ENCODE measurements around the gene ACSL6. TPM values are rescaled to one million over a fixed set of nuclear protein-coding genes. Genes with fewer than 3 reads are reported as not detected.

Gene ACSL6
- polyA plus RNA-seq, 2 of the 4 experiments (the other 2 are of a cell fraction): 0.06 to 0.09 TPM

DNA sequence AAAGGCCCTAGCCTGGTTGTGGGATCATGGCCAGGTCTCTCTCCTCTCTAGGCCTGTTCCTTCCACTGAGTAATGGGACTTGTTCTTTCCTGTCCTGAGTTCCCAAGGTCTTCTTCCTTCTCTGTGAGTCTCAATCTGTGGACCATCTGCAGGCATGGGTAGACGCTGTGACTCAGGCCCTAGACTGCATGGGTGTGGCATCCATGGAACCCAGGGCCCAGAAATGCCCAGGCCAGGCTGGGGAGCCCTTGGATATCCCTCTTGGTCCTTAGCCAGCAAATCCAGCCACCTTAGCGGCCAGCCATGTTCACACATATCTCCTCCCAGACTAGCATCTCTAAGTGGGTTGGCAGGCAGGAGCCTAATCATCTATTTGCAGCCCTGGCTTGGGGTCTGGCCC, 2.3 kb upstream of the ACSL6 start:
- no peak for ATAC-seq

DNA sequence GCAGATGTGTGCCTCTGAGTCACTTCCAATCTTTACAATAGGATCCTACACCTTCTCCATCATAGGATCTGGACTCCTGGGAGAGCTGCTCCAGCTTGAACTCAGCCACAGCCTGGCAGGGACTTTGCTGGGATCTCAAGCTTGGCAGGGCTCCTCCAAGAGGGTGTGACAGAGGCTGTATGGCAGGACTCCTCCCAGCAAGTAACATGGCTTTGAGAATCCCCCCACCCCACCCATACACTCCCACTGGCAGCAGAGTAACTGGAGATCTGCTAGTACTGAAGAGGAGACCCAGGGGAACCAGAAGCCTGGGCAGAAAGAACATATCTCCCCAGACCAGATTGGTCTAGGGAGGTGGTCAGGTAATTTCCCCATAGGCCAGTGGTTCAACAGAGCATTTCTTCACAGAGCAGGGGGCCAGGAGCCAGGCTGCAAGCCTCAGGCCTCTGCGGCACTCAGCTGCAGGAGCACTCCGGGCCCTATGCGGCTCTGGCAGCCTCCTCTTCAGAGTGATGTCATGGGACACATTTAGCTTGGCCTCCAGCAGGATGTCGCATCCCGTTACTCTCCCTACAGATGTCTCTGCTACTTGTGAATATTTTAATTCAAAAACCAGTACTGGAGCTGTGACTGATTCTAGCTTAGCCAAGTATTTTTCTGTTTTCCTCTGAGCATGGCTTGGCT, 1.7 kb upstream of the ACSL6 start:
- ChIA-PET CTCF (interaction anchor here (0.8 to 10.0 kb wide), 3 partner anchors 10 to 423 kb away, joined by 3 to 156 read pairs (median 5); no protein-coding TSS in a partner anchor), POLR2A (no interaction called here)

More for the DNA sequence above, 2.3 kb upstream of the ACSL6 start:
- no peak overlapping the region for H3K27ac ChIP-seq
- no peak for DNase-seq (ENCODE audit: low read depth in 1 of 2, low spot score in 1 of 2)
- no peaks in the 10 kb centered on the region for H3K9me3 ChIP-seq
- FAIRE-seq: no peak
- H3K4me1 ChIP-seq: no peaks in the 10 kb centered on the region
- H3K4me2 ChIP-seq: no peak overlapping the region
- 58% methylated on average over 2 of the region's 2 CpGs for WGBS (ENCODE audit: missing lambda C conversion rate)
- POLR2A ChIA-PET: no interaction called here
- CTCF ChIA-PET: interaction anchor here (10.0 kb wide), 1 partner anchor 424 kb away, joined by 156 read pairs; no protein-coding TSS in a partner anchor
- H3K4me3 ChIP-seq: no peak overlapping the region
- TF ChIP-seq KDM1A (IDR thresholded peaks at IDR 0.05; ENCODE audit: low read depth) (no peak), MYC (IDR thresholded peaks at IDR 0.05; ENCODE audit: borderline replicate concordance, low read length) (no peak), CBX8 (IDR thresholded peaks at IDR 0.05) (no peak), TFCP2L1 (CRISPR knock-in tag; IDR thresholded peaks at IDR 0.05) (no peak), BHLHE40 (IDR thresholded peaks at IDR 0.05; ENCODE audit: low read depth, low read length) (no peak), EHMT2 (IDR thresholded peaks at IDR 0.05; ENCODE audit: low read depth) (no peak), JUNB (IDR thresholded peaks at IDR 0.05) (no peak), ZC3H11A (IDR thresholded peaks at IDR 0.05) (no peak), CHD2 (IDR thresholded peaks at IDR 0.05; ENCODE audit: low read length, partially characterized antibody) (no peak), HEYL (CRISPR knock-in tag; IDR thresholded peaks at IDR 0.05) (no peak), JUN (IDR thresholded peaks at IDR 0.05) (no peak), SMC3 (IDR thresholded peaks at IDR 0.05) (no peak), CEBPB (IDR thresholded peaks at IDR 0.05) (no peak), SREBF2 (IDR thresholded peaks at IDR 0.05) (no peak)
- TF ChIP-seq, protein P1, sequence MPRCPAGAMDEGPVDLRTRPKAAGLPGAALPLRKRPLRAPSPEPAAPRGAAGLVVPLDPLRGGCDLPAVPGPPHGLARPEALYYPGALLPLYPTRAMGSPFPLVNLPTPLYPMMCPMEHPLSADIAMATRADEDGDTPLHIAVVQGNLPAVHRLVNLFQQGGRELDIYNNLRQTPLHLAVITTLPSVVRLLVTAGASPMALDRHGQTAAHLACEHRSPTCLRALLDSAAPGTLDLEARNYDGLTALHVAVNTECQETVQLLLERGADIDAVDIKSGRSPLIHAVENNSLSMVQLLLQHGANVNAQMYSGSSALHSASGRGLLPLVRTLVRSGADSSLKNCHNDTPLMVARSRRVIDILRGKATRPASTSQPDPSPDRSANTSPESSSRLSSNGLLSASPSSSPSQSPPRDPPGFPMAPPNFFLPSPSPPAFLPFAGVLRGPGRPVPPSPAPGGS (IDR thresholded peaks at IDR 0.05): no peak
- TF ChIP-seq, protein P2, sequence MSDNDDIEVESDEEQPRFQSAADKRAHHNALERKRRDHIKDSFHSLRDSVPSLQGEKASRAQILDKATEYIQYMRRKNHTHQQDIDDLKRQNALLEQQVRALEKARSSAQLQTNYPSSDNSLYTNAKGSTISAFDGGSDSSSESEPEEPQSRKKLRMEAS (IDR thresholded peaks at IDR 0.05): no peak
- TF ChIP-seq, protein P3, sequence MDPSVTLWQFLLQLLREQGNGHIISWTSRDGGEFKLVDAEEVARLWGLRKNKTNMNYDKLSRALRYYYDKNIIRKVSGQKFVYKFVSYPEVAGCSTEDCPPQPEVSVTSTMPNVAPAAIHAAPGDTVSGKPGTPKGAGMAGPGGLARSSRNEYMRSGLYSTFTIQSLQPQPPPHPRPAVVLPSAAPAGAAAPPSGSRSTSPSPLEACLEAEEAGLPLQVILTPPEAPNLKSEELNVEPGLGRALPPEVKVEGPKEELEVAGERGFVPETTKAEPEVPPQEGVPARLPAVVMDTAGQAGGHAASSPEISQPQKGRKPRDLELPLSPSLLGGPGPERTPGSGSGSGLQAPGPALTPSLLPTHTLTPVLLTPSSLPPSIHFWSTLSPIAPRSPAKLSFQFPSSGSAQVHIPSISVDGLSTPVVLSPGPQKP (IDR thresholded peaks at IDR 0.05; ENCODE audit: low read depth, low read length): no peak
- TF ChIP-seq, protein P4, sequence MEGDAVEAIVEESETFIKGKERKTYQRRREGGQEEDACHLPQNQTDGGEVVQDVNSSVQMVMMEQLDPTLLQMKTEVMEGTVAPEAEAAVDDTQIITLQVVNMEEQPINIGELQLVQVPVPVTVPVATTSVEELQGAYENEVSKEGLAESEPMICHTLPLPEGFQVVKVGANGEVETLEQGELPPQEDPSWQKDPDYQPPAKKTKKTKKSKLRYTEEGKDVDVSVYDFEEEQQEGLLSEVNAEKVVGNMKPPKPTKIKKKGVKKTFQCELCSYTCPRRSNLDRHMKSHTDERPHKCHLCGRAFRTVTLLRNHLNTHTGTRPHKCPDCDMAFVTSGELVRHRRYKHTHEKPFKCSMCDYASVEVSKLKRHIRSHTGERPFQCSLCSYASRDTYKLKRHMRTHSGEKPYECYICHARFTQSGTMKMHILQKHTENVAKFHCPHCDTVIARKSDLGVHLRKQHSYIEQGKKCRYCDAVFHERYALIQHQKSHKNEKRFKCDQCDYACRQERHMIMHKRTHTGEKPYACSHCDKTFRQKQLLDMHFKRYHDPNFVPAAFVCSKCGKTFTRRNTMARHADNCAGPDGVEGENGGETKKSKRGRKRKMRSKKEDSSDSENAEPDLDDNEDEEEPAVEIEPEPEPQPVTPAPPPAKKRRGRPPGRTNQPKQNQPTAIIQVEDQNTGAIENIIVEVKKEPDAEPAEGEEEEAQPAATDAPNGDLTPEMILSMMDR (IDR thresholded peaks at IDR 0.05): no peak

More for the DNA sequence above, 1.7 kb upstream of the ACSL6 start:
- Histone ChIP-seq H3K4me2 (no peak overlapping the region), H3K4me1 (no peaks in the 10 kb centered on the region), H3K27ac (no peak overlapping the region), H3K9me3 (no peaks in the 10 kb centered on the region), H3K4me3 (no peak overlapping the region)
- TF ChIP-seq MAZ (IDR thresholded peaks at IDR 0.05; ENCODE audit: borderline replicate concordance, low read depth, low read length): no peak
- no peak for TF ChIP-seq EHMT2 (IDR thresholded peaks at IDR 0.05; ENCODE audit: low read depth)
- no peak for TF ChIP-seq FOSL2 (IDR thresholded peaks at IDR 0.05)
- TF ChIP-seq FOSL2 (CRISPR knock-in tag; IDR thresholded peaks at IDR 0.05): no peak
- no peak for DNase-seq (ENCODE audit: low read depth in 1 of 2, low spot score in 1 of 2)
- no peak for FAIRE-seq
- WGBS (ENCODE audit: missing lambda C conversion rate): 97% methylated on average over 5 of the region's 5 CpGs
- ATAC-seq: no peak
